K562 (cell line): ENCODE measurements around the gene PLXNB2. TPM values are rescaled to one million over a fixed set of nuclear protein-coding genes. Genes with fewer than 3 reads are reported as not detected.

Experiments used
- CHCHD3 ChIP-seq: fragments of 250-450 bp; sonication (Bioruptor Pico); IDR thresholded peaks from 2 replicates; pipeline ENCODE4 v2.1.2; 2022; ENCODE audit warnings: mild to moderate bottlenecking
- L3MBTL2 ChIP-seq: fragments of 450-650 bp; IDR thresholded peaks from 2 replicates; pipeline ENCODE4 v1.6.1; 2016; ENCODE audit warnings: mild to moderate bottlenecking, moderate library complexity
- PTRF ChIP-seq: fragments of 450-650 bp; IDR thresholded peaks from 2 replicates; pipeline ENCODE4 v1.6.1; 2016; ENCODE audit warnings: mild to moderate bottlenecking, missing genetic modification characterization, missing compliant biosample characterization
- RBM39 ChIP-seq: fragments of 200-400 bp; formaldehyde crosslinking; optimal IDR thresholded peaks from 2 replicates; pipeline ENCODE3; 2018; ENCODE audit warnings: low read depth, low read length
- TEAD1 ChIP-seq, 2 experiments: fragments of 450-650 bp in 1 of 2; sonication (generic) in 1 of 2; formaldehyde crosslinking; IDR thresholded peaks; 2 replicates each; pipeline versions ENCODE4 v1.4.0 to v1.8.0; 2020 to 2022; ENCODE audit warnings: mild to moderate bottlenecking in 2 of 2, missing genetic modification reagents in 1 of 2
- TOE1 ChIP-seq, 2 experiments: fragments of 450-650 bp in 1 of 2; sonication (generic) in 1 of 2; formaldehyde crosslinking in 1 of 2; IDR thresholded peaks; 2 replicates each; pipeline versions ENCODE4 v1.7.1 to v1.8.0; 2016 to 2022; ENCODE audit warnings: borderline replicate concordance in 2 of 2, mild to moderate bottlenecking in 2 of 2, antibody characterized with exemption in 1 of 2, inconsistent platforms in 1 of 2, low read depth in 1 of 2, missing genetic modification reagents in 1 of 2, moderate library complexity in 1 of 2
- polyA plus RNA-seq, 8 experiments: library from polyadenylated mRNA; depleted of rRNA in 4 of 8; stranded (reverse) in 5 of 8; unstranded in 3 of 8; fragments of >200 nt; fragmentation: Nextera tagmentation in 2 of 8; fragmentation: Illumina TruSeq in 1 of 8; extraction: Ambion mirVana in 2 of 8; extraction: Trizol in 1 of 8; gene quantifications; 2 replicates each; pipeline versions ENCODE4 v1.2.1 to v1.2.3, GENCODE V29; 2011 to 2014; ENCODE audit warnings: inconsistent platforms in 1 of 8, missing spikeins in 1 of 8
- total RNA-seq, 7 experiments: library from RNA; depleted of rRNA in 6 of 7; stranded (reverse); fragments of >200 nt in 6 of 7; fragmentation: Illumina TruSeq in 2 of 7; extraction: Trizol in 2 of 7; gene quantifications; 2 replicates each; pipeline versions ENCODE4 v1.2.1 to v1.2.3, GENCODE V29; 2011 to 2021; ENCODE audit warnings: low replicate concordance in 1 of 7
- TF ChIP-seq, protein P1 (sequence below), 2 experiments: fragments of 450-650 bp; conservative IDR thresholded peaks; 2 replicates each; pipeline ENCODE4 v1.6.1; 2017; ENCODE audit warnings: mild to moderate bottlenecking in 2 of 2, moderate library complexity in 2 of 2
- TF ChIP-seq, protein P2 (sequence below): conservative IDR thresholded peaks from 2 replicates; pipeline ENCODE4 v1.6.1; 2011; ENCODE audit warnings: low read depth, mild to moderate bottlenecking, low read length; ENCODE audit not compliant: control insufficient read depth

The PLXNB2 gene
- total and polyA plus RNA-seq, 9 of the 15 experiments (the other 6 are each of a cell fraction or from before 2014, with no cell fraction given), result 0.15 to 45.1 (median 13.6) TPM

DNA sequence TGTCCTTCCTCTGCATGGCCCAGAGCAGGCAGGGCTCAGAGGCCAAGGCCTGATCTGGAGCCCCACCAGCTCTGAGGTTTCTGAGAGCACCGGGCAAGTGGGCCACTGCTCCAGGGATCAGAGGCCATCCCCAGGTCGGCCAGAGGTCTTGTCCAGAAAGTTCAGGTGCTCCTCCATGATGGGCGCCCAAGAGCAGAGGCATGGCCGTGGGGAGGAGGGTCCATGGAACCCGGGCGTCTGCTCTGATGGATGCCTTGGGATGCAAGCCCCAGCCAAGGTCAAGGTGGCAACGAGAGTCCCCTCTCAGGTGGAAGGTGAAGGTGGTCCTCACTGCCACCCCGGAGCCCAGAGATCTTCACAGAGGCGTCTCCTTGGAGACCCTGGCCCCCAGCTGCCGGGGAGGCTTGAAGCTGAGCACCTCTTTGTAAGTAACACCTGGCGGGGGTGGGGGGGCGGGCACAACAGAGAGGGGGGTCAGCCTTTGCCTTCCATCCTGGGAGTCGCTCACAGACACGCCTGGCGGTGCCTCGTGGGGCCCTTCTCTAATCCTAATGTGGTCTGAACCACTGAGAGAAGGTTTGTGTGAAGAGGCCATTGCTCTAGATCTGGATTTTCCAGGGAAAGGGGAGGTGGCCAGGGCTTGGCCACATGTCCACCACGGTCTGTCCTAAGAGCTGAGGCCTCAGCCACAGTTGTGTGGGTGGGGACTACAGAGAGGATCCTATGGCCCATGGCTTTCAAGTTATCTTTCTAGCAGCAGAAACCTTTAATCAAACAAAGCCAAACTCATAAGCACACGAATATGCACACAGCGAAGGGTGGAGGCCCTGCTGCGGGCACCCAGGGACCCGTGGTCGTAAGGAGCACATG, 54.2 kb downstream of the PLXNB2 start (continued):
- TF ChIP-seq, protein P1, sequence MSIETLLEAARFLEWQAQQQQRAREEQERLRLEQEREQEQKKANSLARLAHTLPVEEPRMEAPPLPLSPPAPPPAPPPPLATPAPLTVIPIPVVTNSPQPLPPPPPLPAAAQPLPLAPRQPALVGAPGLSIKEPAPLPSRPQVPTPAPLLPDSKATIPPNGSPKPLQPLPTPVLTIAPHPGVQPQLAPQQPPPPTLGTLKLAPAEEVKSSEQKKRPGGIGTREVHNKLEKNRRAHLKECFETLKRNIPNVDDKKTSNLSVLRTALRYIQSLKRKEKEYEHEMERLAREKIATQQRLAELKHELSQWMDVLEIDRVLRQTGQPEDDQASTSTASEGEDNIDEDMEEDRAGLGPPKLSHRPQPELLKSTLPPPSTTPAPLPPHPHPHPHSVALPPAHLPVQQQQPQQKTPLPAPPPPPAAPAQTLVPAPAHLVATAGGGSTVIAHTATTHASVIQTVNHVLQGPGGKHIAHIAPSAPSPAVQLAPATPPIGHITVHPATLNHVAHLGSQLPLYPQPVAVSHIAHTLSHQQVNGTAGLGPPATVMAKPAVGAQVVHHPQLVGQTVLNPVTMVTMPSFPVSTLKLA (conservative IDR thresholded peaks at IDR 0.05), result no peak
- TF ChIP-seq, protein P2, sequence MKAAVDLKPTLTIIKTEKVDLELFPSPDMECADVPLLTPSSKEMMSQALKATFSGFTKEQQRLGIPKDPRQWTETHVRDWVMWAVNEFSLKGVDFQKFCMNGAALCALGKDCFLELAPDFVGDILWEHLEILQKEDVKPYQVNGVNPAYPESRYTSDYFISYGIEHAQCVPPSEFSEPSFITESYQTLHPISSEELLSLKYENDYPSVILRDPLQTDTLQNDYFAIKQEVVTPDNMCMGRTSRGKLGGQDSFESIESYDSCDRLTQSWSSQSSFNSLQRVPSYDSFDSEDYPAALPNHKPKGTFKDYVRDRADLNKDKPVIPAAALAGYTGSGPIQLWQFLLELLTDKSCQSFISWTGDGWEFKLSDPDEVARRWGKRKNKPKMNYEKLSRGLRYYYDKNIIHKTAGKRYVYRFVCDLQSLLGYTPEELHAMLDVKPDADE, result no peak
- TF ChIP-seq TOE1 (IDR thresholded peaks at IDR 0.05; ENCODE audit: borderline replicate concordance) (no peak), TOE1 (CRISPR knock-in tag; IDR thresholded peaks at IDR 0.05; ENCODE audit: borderline replicate concordance, low read depth) (no peak), L3MBTL2 (no peak), CHCHD3 (no peak), RBM39 (no peak), TEAD1 (CRISPR knock-in tag; IDR thresholded peaks at IDR 0.05) (no peak), PTRF (no peak)
